AG08396 (cell line): ENCODE results near the gene GPR143.

ENCODE experiments used
- DNase-seq: peaks from one replicate; pipeline ENCODE4 v3.0.0; 2012; ENCODE audit warnings: low spot score, mixed read lengths

The GPR143 gene

GRCh38 chrX:9708086-9708485 lies 57.6 kb downstream of the GPR143 start:
- DNase-seq: no peak

GRCh38 chrX:9707306-9708033 lies 58.2 kb downstream of the GPR143 start:
- DNase-seq: peak; percentile 15

GRCh38 chrX:9706421-9706820 lies 59.2 kb downstream of the GPR143 start:
- DNase-seq: no peak

- DNase-seq: no peak
Measured at GRCh38 chrX:9704876-9705465, 60.7 kb downstream of the GPR143 start.

GRCh38 chrX:9703406-9703805 lies 62.2 kb downstream of the GPR143 start:
- no peak for DNase-seq

- DNase-seq: no peak
Measured at GRCh38 chrX:9701790-9702189, 63.9 kb downstream of the GPR143 start.

- DNase-seq: no peak
Measured at GRCh38 chrX:9700555-9700954, 65.1 kb downstream of the GPR143 start.

- DNase-seq: no peak
Measured at GRCh38 chrX:9698576-9698975, 67.1 kb downstream of the GPR143 start.

- no peak for DNase-seq
Measured at GRCh38 chrX:9693307-9694001, 72.2 kb downstream of the GPR143 start.

GRCh38 chrX:9690046-9690445 lies 75.6 kb downstream of the GPR143 start:
- no peak for DNase-seq

GRCh38 chrX:9688833-9689232 lies 76.8 kb downstream of the GPR143 start:
- DNase-seq: no peak

GRCh38 chrX:9687899-9688298 lies 77.7 kb downstream of the GPR143 start:
- no peak for DNase-seq

GRCh38 chrX:9683350-9683749 lies 82.3 kb downstream of the GPR143 start:
- no peak for DNase-seq

- no peak for DNase-seq
Measured at GRCh38 chrX:9682861-9683260, 82.8 kb downstream of the GPR143 start.

GRCh38 chrX:9682456-9682855 lies 83.2 kb downstream of the GPR143 start:
- DNase-seq: peak; percentile 57

GRCh38 chrX:9681422-9681821 lies 84.2 kb downstream of the GPR143 start:
- peak; percentile 35 for DNase-seq

- DNase-seq: no peak
Measured at GRCh38 chrX:9681011-9681410, 84.6 kb downstream of the GPR143 start.

GRCh38 chrX:9678215-9678965 lies 87.3 kb downstream of the GPR143 start:
- DNase-seq: no peak

- DNase-seq: no peak
Measured at GRCh38 chrX:9677098-9677739, 88.4 kb downstream of the GPR143 start.

GRCh38 chrX:9676738-9677097 lies 88.9 kb downstream of the GPR143 start:
- DNase-seq: no peak

- no peak for DNase-seq
Measured at GRCh38 chrX:9676306-9676705, 89.3 kb downstream of the GPR143 start.
